ENCODE measurements around the gene HRCT1.

The HRCT1 gene

DNA sequence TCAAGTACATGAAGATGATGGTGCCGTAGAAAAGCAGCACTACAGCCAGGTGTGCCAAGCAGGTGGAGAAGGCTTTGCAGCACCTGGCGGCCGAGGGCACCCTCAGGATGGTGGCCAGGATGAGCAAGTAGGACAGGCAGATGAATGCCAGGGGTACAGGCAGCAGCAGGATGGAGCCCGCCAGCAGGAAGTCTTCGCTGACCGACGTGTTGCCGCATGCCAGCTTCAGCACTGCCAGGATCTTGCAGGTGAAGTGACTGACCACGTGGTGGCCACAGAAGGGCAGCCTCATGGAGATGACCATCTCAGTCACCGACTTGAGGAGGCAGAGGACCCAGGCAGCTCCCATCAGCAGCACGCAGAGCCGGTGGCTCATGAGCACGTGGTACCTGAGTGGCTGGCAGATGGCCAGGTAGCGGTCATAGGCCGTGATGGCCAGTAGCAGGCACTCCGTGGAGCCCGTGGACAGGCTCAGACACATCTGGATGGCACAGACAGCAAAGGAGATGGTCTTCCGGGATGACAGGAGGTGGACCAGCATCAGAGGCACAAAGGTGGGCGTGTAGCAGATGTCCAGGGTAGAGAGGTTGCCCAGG is 36.3 kb upstream of the HRCT1 start:
- Histone ChIP-seq H3K4me2 (ENCODE audit: low read length) (no peak overlapping the region), H3K4me3 (ENCODE audit: low read depth, low read length, poor library complexity, severe bottlenecking) (no peak overlapping the region), H3K9ac (ENCODE audit: low read length) (no peak overlapping the region), H3K27ac (ENCODE audit: low read depth, low read length, poor library complexity, severe bottlenecking) (no peak overlapping the region), H3K36me3 (ENCODE audit: insufficient read depth, low read length) (no peaks in the 10 kb centered on the region), H3K27me3 (ENCODE audit: insufficient read depth, low read length) (no peaks in the 10 kb centered on the region), H3K4me1 (ENCODE audit: insufficient read depth, low read length, severe bottlenecking) (no peaks in the 10 kb centered on the region), H3K9me2 (ENCODE audit: low read depth, low read length) (no peaks in the 10 kb centered on the region), H4K20me1 (ENCODE audit: insufficient read depth, low read length) (no peaks in the 10 kb centered on the region), H2AFZ (ENCODE audit: low read length) (no peak overlapping the region), H3K9me3 (ENCODE audit: low read length) (no peaks in the 10 kb centered on the region), H3F3A (ENCODE audit: insufficient read depth, low read length) (no peaks in the 10 kb centered on the region), H3K79me2 (ENCODE audit: insufficient read depth, low read length) (no peaks in the 10 kb centered on the region)
- TF ChIP-seq CTCF (IDR thresholded peaks at IDR 0.05; ENCODE audit: low read length) (no peak), EZH2 (IDR thresholded peaks at IDR 0.05; ENCODE audit: borderline replicate concordance, low read length) (no peak)

DNA sequence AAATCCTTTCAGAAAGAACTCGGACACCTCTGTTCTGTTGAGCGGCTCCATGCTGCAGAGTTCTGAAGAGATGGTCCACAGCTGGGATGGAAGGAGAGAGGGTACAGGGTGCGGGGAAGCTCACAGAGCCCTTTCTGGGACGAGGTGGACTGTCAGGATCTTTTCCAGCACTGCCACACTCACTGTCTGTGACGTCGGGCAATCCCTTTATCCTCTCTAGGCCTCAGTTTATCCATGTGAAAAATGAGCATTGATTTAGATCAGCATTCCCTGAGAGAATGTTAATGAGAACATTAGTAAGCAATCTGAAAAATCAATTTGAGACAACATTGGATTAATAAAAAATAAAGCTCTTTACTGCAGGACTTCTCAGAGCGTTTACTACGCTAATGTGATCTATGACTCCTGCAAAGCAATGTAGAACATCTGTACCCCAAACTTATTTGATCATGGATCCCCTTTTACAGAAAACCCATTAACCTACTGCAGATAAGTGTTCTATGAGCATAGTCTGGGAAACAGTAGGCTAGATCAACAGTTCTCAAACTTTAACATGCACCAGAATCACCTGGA is 35.6 kb upstream of the HRCT1 start, which contains the start of gene OR13J1:
TSS of gene OR13J1 (minus strand) at position 51 of the 573 bp plus-strand sequence. CDS start at position 51, 0 bp downstream.
- no peaks in the 10 kb centered on the region for H3K27me3 ChIP-seq (ENCODE audit: insufficient read depth, low read length)
- H3K36me3 ChIP-seq (ENCODE audit: insufficient read depth, low read length): no peaks in the 10 kb centered on the region
- H4K20me1 ChIP-seq (ENCODE audit: insufficient read depth, low read length): no peaks in the 10 kb centered on the region
- H3K4me2 ChIP-seq (ENCODE audit: low read length): no peak within 1 kb of the TSS
- no peaks in the 10 kb centered on the region for H3F3A ChIP-seq (ENCODE audit: insufficient read depth, low read length)
- no peak within 1 kb of the TSS for H2AFZ ChIP-seq (ENCODE audit: low read length)
- no peak within 1 kb of the TSS for H3K9ac ChIP-seq (ENCODE audit: low read length)
- no peaks in the 10 kb centered on the region for H3K4me1 ChIP-seq (ENCODE audit: insufficient read depth, low read length, severe bottlenecking)
- no peaks in the 10 kb centered on the region for H3K9me3 ChIP-seq (ENCODE audit: low read length)
- no peak for TF ChIP-seq CTCF (IDR thresholded peaks at IDR 0.05; ENCODE audit: low read length)
- TF ChIP-seq EZH2 (IDR thresholded peaks at IDR 0.05; ENCODE audit: borderline replicate concordance, low read length): no peak
- no peaks in the 10 kb centered on the region for H3K9me2 ChIP-seq (ENCODE audit: low read depth, low read length)
- H3K4me3 ChIP-seq (ENCODE audit: low read depth, low read length, poor library complexity, severe bottlenecking): no peak within 1 kb of the TSS
- H3K27ac ChIP-seq (ENCODE audit: low read depth, low read length, poor library complexity, severe bottlenecking): no peak within 1 kb of the TSS
- H3K79me2 ChIP-seq (ENCODE audit: insufficient read depth, low read length): no peaks in the 10 kb centered on the region

- no peaks in the 10 kb centered on the region for H3K36me3 ChIP-seq (ENCODE audit: insufficient read depth, low read length)
- no peak overlapping the region for H3K4me2 ChIP-seq (ENCODE audit: low read length)
- no peaks in the 10 kb centered on the region for H3K9me2 ChIP-seq (ENCODE audit: low read depth, low read length)
- H2AFZ ChIP-seq (ENCODE audit: low read length): no peak overlapping the region
- H3K9me3 ChIP-seq (ENCODE audit: low read length): peaks cover 4% of the 10 kb centered on the region
- no peaks in the 10 kb centered on the region for H4K20me1 ChIP-seq (ENCODE audit: insufficient read depth, low read length)
- no peaks in the 10 kb centered on the region for H3F3A ChIP-seq (ENCODE audit: insufficient read depth, low read length)
- no peak overlapping the region for H3K9ac ChIP-seq (ENCODE audit: low read length)
- no peaks in the 10 kb centered on the region for H3K4me1 ChIP-seq (ENCODE audit: insufficient read depth, low read length, severe bottlenecking)
- H3K79me2 ChIP-seq (ENCODE audit: insufficient read depth, low read length): no peaks in the 10 kb centered on the region
- TF ChIP-seq EZH2 (IDR thresholded peaks at IDR 0.05; ENCODE audit: borderline replicate concordance, low read length) (no peak), CTCF (IDR thresholded peaks at IDR 0.05; ENCODE audit: low read length) (no peak)
- H3K27me3 ChIP-seq (ENCODE audit: insufficient read depth, low read length): no peaks in the 10 kb centered on the region
- no peak overlapping the region for H3K27ac ChIP-seq (ENCODE audit: low read depth, low read length, poor library complexity, severe bottlenecking)
- no peak overlapping the region for H3K4me3 ChIP-seq (ENCODE audit: low read depth, low read length, poor library complexity, severe bottlenecking)
Measured at GRCh38 chr9:35871545-35871944, 34.5 kb upstream of the HRCT1 start.

All from OCI-LY1 (cell line).